Vagina (tissue), 2 donors: Measurements from ENCODE around the gene TMEM86A.

Experiments
- CTCF ChIP-seq, 3 experiments: fragments of 450-650 bp in 2 of 3; fragments of 200-600 bp in 1 of 3; sonication (generic) in 1 of 3; IDR thresholded peaks; one replicate each; pipeline ENCODE4 v1.5.1; 2017 to 2019; ENCODE audit warnings: antibody characterized with exemption in 3 of 3, mild to moderate bottlenecking in 2 of 3, moderate library complexity in 2 of 3
- POLR2A ChIP-seq, 2 donors: fragments of 450-650 bp; IDR thresholded peaks; one replicate each; pipeline ENCODE4 v1.6.1; 2017; ENCODE audit warnings: antibody characterized with exemption in 2 of 2, mild to moderate bottlenecking in 2 of 2, moderate library complexity in 2 of 2

GRCh38 chr11:18668131-18668530 is 30.4 kb upstream of the TMEM86A start:
- TF ChIP-seq POLR2A (IDR thresholded peaks at IDR 0.05), result no peak
- TF ChIP-seq CTCF (IDR thresholded peaks at IDR 0.05), result no peak
